A673 (cell line): Measurements from ENCODE around the gene BCR. TPM values are rescaled to one million over a fixed set of nuclear protein-coding genes. Genes with fewer than 3 reads are reported as not detected.

Experiments used
- BruUV-seq: library from RNA; stranded (reverse); fragments of 400-500 nt; replicated peaks from 2 replicates; lab custom pipeline; 2021; lab: Mats Ljungman, UMichigan
- CTCF ChIA-PET: fragments of 300-600 bp; sonication (Branson Sonifier 250); formaldehyde crosslinking; loops from one replicate; lab custom pipeline; 2022; ENCODE audit warnings: antibody characterized with exemption; lab: Charles Lee
- POLR2A ChIA-PET: fragments of 300-600 bp; sonication (Branson Sonifier 250); formaldehyde crosslinking; loops from one replicate; lab custom pipeline; 2022; ENCODE audit warnings: antibody characterized with exemption; ENCODE audit not compliant: low non-redundant PET; lab: Charles Lee
- DNase-seq: peaks from one replicate; pipeline ENCODE4 v3.0.0-alpha.2; 2015; ENCODE audit warnings: low spot score
- H3K27ac ChIP-seq: fragments of 200-600 bp; sonication (generic); 2 replicates; pipeline ENCODE4 v1.5.1; 2016; ENCODE audit warnings: mixed run types, low read depth, mild to moderate bottlenecking, mixed read lengths, antibody characterized with exemption, low read length; ENCODE audit not compliant: poor library complexity, severe bottlenecking
- H3K27me3 ChIP-seq: fragments of 200-600 bp; sonication (generic); replicated peaks from 2 replicates; pipeline ENCODE4 v1.6.1; 2017; ENCODE audit warnings: mixed run types, low read depth, mild to moderate bottlenecking, mixed read lengths, antibody characterized with exemption, low read length; ENCODE audit not compliant: insufficient read depth, poor library complexity
- H3K36me3 ChIP-seq: fragments of 200-600 bp; sonication (generic); 2 replicates; pipeline ENCODE4 v1.6.1; 2016; ENCODE audit warnings: mixed run types, mild to moderate bottlenecking, mixed read lengths, antibody characterized with exemption, low read length; ENCODE audit not compliant: insufficient read depth, poor library complexity, severe bottlenecking
- H3K4me1 ChIP-seq: fragments of 200-600 bp; sonication (generic); 2 replicates; pipeline ENCODE4 v1.6.1; 2017; ENCODE audit warnings: mixed run types, mild to moderate bottlenecking, mixed read lengths, antibody characterized with exemption, low read length; ENCODE audit not compliant: insufficient read depth, poor library complexity, severe bottlenecking
- H3K4me3 ChIP-seq: fragments of 200-600 bp; sonication (generic); 2 replicates; pipeline ENCODE4 v1.5.1; 2016; ENCODE audit warnings: low read depth, mixed run types, mild to moderate bottlenecking, mixed read lengths, low read length; ENCODE audit not compliant: poor library complexity, severe bottlenecking
- H3K9me3 ChIP-seq: fragments of 200-600 bp; sonication (generic); 2 replicates; pipeline ENCODE4 v1.6.1; 2016; ENCODE audit warnings: mixed run types, low read depth, mild to moderate bottlenecking, mixed read lengths, antibody characterized with exemption, low read length; ENCODE audit not compliant: poor library complexity, severe bottlenecking
- CTCF ChIP-seq: fragments of 300-800, 200-600 bp; sonication (generic); conservative IDR thresholded peaks from 2 replicates; pipeline ENCODE4 v1.5.1; 2017; ENCODE audit warnings: low read depth, mild to moderate bottlenecking, antibody characterized with exemption, low read length, moderate library complexity, mixed read lengths
- EZH2 ChIP-seq: fragments of 200-600 bp; sonication (generic); IDR thresholded peaks from 2 replicates; pipeline ENCODE4 v1.6.1; 2017; ENCODE audit warnings: borderline replicate concordance, low read depth, mild to moderate bottlenecking, mixed read lengths, antibody characterized with exemption, low read length; ENCODE audit not compliant: poor library complexity, severe bottlenecking
- intact Hi-C: fragments of 100-400 bp; cut with micrococcal nuclease; formaldehyde crosslinking; loops from one replicate; pipeline ENCODE4 v1.10.0; 2022; ENCODE audit not compliant: unreplicated experiment
- total RNA-seq: library from RNA; stranded (reverse); gene quantifications from 2 replicates; pipeline ENCODE4 v1.2.3, GENCODE V29; 2021

The BCR gene
- total RNA-seq, 1 experiment from 2014 or later = 63.1 TPM

GRCh38 chr22:23159291-23159630 lies 21.0 kb upstream of the BCR start:
- POLR2A ChIA-PET = interaction anchor here (0.6 kb wide), 1 partner anchor 354 kb away, joined by 3 read pairs; no protein-coding TSS in a partner anchor
- Histone ChIP-seq H3K27ac (no peak overlapping the region), H3K4me3 (no peak overlapping the region), H3K4me1 (no peaks in the 10 kb centered on the region), H3K27me3 (no peaks in the 10 kb centered on the region), H3K36me3 (no peaks in the 10 kb centered on the region), H3K9me3 (no peaks in the 10 kb centered on the region)
- BruUV-seq = no TSS peak
- DNase-seq = no peak
- TF ChIP-seq EZH2 (no peak), CTCF (no peak)
- CTCF ChIA-PET = no interaction called here
- intact Hi-C loops = no loop called here

GRCh38 chr22:23161029-23161428 lies 19.3 kb upstream of the BCR start:
- Histone ChIP-seq H3K4me1 (no peaks in the 10 kb centered on the region), H3K27ac (no peak overlapping the region), H3K4me3 (no peak overlapping the region), H3K27me3 (no peaks in the 10 kb centered on the region), H3K36me3 (no peaks in the 10 kb centered on the region), H3K9me3 (no peaks in the 10 kb centered on the region)
- no peak for DNase-seq
- CTCF ChIA-PET = no interaction called here
- intact Hi-C loops = no loop called here
- TF ChIP-seq CTCF = no peak
- TF ChIP-seq EZH2 = no peak
- BruUV-seq = no TSS peak
- POLR2A ChIA-PET = no interaction called here

GRCh38 chr22:23161574-23161973 lies 18.7 kb upstream of the BCR start:
- TF ChIP-seq EZH2 (no peak), CTCF (no peak)
- no peaks in the 10 kb centered on the region for H3K36me3 ChIP-seq
- H3K4me1 ChIP-seq = no peaks in the 10 kb centered on the region
- DNase-seq = no peak
- no TSS peak for BruUV-seq
- intact Hi-C loops = no loop called here
- H3K27me3 ChIP-seq = no peaks in the 10 kb centered on the region
- no peak overlapping the region for H3K4me3 ChIP-seq
- ChIA-PET CTCF (no interaction called here), POLR2A (no interaction called here)
- H3K27ac ChIP-seq = no peak overlapping the region
- no peaks in the 10 kb centered on the region for H3K9me3 ChIP-seq
